HG03558 (cell line): Measurements from ENCODE around the gene TLK2.
"Not testable (repeated sequence)": the region's sequence is repeated elsewhere in the genome, so short reads cannot be mapped to it uniquely, and the experiment has no call there.

Experiments
- ATAC-seq: cut with Tn5 transposase; IDR thresholded peaks from one replicate; pipeline ENCODE4 v1.9.1; 2021; ENCODE audit warnings: moderate number of reproducible peaks; ENCODE audit not compliant: unreplicated experiment; ENCODE audit errors: extremely low read depth

The TLK2 gene

DNA sequence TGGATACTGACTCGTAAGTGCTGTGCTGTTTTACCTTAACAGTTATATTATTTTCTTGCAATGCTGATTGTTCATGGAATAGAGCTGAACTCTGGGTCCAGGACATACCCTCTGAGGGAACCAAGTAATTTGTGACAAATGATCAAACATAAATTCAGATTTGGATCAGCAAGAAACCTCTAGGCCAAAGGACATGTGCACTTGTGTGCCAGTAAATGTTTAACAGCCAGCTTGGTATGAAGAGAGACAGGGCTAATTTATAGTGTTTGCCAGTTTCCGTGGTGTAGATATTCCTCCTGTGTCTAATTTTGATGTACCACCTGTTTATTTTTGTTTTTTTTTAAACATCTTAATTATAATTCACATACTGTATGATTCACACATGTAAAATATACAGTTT, 118.0 kb downstream of the TLK2 start:
- no peak for ATAC-seq

DNA sequence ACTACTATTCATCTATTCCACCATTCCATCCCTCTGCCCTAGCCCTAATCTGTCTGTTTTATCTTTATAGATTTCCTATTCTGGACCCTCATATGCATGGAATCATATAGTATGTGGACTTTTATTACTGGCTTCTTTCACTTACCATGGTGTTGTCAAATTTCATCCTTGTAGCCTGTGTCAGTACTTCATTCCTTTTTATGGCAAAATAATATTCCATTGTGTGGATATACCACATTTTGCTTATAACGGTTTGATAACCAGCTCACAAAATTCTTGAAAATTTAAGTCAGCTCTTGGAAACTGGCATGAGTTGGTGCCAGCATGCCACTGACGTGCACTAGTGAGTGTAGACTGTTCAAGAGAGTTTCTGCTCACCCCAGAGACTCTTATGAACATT, 118.5 kb downstream of the TLK2 start:
- ATAC-seq = no peak

DNA sequence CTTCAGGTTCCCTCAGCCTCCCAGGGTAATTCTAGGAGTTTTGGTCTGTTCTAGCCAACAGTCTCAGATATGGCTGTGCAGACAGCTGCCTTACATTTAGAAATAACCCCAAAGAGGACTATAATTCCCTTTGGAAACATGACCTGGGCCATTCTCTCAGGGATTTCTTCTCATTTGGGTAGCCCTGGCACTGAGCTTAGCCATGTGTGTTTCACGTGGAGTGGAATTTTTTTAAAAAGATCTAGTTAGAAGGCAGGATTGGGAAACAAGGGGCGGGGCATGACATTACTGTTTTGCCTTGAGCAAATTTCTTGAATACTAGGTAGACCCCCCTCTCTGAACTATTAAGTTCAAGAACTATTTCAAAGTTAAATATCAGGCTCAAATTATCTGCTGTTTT, 119.3 kb downstream of the TLK2 start:
- no peak for ATAC-seq

DNA sequence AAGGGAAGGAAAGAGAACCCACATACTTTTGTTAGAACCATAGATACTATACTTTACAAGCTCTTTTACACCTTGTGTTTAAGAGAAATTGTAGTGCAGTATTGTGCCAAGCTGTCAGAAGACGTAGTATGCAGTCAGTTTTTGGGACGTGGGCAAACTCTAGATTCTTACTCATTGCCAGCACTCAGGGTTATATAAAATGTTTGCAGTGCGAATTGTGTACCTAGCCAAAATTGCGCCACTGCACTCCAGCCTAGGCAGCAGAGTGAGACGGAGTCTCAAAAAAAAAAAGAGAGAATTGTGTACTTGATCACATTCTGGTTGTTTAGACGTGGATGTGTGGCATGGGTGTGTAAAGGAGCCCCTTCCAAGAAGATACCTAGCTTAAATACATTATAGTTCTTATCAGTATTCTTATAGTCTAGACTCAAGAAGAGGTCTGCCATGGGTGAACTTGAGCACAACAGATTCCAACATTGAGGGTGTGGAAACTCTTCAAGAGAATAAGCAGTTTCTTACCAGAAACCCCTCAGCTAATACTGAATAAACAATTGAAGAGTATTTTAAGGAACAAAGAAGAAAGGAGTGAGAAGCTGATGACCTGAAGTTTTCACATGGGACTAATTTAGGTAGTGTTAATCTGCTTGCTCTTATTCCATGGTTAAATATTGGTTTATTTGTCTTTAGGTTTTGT, 121.5 kb downstream of the TLK2 start:
- ATAC-seq = no peak

DNA sequence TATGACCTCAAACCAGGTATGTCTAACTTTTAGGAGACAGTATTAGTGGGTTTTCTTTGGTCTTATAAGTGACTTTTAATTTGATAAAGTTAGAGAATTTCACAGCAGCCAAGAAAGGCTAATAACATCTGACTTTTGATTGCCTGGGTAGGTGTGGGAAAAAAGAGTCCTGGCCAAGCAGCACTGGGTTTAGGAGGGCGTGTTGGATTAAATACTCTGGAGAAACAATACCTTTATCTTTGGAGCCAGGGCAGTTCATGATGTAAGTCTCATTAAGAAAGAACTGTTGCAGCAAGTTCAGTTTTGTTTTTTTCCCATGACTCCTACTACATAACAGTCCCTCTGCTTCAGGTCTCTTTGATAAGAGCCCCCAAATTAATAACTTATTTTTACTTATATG, 122.2 kb downstream of the TLK2 start:
- no peak for ATAC-seq

DNA sequence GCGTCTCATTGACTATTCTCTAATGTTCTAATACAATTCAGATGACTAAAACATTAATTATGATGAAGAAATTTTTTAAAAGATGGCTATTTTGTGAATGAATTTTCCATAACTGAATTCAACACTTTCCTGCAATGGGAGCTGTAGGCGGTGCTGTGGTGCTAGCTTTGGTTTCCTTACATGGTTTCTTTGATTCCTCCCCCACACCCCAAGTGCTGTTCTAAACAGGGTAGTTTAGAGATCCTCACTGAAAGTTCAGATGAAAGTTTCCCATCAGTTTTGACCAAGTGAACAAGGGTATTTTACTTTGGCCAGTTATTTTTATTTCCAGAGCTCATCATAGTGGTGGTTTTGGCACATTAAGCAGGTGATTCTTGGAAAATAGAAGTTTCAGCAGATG, 122.8 kb downstream of the TLK2 start:
- no peak for ATAC-seq

DNA sequence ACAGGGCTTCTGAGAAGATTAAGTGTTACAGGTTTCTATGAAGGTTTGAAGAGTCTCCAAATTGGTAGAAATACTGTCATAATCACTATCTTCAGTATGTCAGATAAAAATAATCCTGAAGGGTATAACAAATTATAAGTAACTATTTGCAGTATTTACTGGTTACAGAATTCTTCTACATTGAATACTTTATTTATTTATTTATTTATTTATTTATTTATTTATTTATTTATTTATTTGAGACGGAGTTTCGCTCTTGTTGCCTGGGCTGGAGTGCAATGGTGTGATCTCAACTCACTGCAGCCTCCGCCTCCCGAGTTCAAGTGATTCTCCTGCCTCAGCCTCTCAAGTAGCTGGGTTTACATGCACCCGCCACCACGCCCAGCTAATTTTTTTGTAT, 125.2 kb downstream of the TLK2 start:
- not testable (repeated sequence) for ATAC-seq

DNA sequence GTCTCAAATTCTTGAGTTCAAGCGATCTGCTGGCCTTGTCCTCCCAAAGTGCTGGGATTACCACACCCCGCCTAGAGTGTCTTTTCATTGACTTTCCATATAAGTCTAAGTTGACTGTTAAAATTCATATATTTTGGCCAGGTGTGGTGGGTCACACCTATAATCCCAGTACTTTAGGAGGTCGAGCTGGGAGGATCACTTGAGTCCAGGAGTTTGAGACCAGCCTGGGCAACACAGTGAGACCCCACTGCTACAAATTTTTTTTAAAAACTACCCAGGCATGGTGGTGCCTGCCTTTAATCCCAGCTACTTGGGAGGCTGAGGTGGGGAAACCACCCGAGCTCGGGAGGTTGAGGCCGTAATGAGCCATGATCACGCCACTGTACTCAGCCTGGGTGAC, 127.0 kb downstream of the TLK2 start:
- ATAC-seq = no peak

DNA sequence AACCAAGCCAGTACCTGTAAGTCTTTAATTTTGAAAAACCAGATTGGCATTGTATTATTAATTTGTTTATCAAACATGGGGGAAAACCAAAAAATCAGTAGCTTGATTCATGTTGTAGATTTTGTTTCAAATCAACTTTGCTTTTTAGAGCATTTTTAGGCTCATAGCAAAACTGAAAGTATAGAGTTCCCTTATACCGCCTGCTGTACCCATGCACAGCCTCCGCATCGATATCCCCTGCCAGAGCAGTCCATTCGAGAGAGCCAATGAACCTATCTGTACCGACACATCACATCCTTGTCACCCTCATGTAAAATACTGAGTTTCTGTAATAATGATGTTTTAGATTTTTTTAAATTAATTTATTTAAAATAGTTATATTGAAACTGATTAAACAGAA, 132.7 kb downstream of the TLK2 start:
- peak; percentile 58 for ATAC-seq

DNA sequence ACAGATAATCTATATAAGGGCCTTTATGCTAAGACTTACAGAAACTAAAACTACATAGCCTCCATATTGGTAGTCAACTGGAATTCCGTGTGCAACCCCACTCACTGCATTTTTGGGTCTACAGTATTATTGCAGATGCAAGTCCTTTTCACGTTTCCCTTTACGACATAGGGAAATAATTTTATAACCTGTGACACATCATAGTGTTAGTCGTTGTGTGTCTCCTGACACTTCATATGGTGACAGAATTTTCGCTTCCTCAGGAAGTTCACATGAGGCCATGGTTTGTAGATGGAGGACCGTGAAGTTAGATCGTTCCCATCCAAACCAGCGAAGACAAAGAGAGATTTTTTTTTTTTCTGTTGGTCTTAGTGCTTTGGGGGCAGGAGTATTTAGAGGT, 133.1 kb downstream of the TLK2 start:
- no peak for ATAC-seq

DNA sequence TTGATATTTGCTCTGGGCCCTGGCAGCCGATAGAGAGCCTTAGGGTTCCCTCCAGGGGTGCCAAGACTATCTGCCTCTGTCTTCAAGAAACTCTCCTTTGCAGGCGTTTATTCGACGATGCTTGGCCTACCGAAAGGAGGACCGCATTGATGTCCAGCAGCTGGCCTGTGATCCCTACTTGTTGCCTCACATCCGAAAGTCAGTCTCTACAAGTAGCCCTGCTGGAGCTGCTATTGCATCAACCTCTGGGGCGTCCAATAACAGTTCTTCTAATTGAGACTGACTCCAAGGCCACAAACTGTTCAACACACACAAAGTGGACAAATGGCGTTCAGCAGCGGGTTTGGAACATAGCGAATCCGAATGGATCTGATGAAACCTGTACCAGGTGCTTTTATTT, 133.7 kb downstream of the TLK2 start:
- not testable (repeated sequence) for ATAC-seq

DNA sequence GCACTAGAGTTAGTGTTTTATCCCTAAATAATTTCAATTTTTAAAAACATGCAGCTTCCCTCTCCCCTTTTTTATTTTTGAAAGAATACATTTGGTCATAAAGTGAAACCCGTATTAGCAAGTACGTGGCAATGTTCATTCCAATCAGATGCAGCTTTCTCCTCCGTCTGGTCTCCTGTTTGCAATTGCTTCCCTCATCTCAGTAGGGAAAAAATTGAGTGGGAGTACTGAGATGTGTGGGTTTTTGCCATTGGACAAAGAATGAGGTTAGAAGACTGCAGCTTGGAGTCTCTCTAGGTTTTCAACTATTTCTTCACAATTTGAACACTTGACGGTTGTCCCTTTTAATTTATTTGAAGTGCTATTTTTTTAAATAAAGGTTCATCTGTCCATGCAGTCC, 134.5 kb downstream of the TLK2 start:
- not testable (repeated sequence) for ATAC-seq

DNA sequence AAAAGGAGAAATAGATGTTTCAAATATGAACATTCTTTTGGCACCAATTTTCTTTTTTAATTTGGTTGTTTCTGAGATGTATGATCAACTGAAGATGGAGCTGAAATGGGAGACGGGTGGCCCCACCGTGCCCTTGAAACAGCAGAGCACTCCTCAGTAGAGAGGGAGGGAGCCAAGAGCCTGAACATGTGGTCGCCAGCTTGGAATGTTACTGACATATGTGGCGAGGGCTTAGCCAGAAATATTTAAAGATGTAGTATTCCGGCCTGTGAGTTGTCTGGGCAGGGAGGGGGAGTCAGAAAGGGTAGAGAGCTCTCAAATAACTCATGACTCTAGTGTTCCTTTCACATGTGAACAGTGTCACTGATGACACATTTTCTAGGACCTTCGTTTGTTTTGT, 135.5 kb downstream of the TLK2 start:
- ATAC-seq = no peak

DNA sequence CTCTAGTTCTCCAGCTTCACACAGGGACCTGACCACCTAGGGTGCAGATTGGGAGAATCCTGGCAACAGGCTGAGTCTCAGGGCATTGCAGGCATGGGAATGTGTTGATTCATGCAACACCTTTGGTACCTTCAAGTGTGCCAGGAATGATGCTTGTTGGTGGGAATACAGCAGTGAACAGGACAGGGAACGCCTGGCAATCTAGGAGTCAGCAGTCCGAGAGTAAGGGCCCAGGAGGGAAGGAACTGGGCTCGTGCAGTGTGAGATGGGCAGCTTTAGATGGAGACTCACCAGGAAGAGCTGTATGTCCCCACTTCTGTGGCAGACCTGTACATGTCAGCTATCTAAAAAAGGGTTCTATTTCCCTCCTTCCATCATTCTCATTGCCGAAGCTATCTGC, 136.9 kb downstream of the TLK2 start:
- ATAC-seq = no peak

DNA sequence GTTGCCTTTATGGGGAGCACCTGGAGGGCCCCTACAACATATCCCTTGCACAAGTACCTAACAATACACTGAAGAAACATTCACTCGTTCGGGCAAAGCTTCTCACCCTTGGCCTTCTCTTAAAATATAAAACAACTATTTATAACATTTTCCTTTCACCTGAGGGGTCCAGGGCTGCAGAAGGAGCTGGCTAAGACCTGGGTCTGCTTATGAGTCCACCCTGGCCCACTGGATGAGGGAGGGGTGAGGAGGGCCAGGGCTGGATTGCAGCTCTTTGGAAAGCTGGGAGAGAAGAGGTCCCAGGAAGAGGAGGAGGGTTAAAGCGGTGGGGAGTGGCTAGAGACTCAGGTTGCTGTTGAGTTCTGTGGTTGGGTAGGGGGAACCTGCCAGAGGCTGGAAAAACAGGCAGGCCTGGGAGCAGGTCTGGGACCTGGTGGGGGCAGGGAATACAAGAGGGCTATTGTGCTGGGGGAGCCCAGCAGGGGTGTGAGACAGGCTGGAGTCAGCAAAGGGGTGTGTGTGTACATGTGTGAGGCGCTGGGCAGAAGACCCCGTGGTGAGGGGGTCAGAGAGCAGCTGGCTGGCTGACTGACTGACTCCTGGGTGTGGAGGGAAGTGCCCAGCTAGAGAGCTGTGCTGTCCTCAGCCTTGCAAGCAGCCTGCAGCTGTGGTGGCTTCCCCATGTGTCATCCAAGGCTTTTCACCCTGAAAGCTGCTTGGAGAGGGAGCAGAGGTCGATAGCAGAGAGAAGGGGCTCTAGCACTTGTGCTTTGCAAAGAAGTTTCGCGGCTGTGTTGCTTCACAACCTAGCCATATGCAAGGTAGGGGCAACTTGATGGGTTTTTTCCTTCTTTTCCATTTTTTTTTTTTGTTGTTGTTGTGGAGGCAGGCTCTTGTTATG, 138.6 kb downstream of the TLK2 start:
- no peak for ATAC-seq

DNA sequence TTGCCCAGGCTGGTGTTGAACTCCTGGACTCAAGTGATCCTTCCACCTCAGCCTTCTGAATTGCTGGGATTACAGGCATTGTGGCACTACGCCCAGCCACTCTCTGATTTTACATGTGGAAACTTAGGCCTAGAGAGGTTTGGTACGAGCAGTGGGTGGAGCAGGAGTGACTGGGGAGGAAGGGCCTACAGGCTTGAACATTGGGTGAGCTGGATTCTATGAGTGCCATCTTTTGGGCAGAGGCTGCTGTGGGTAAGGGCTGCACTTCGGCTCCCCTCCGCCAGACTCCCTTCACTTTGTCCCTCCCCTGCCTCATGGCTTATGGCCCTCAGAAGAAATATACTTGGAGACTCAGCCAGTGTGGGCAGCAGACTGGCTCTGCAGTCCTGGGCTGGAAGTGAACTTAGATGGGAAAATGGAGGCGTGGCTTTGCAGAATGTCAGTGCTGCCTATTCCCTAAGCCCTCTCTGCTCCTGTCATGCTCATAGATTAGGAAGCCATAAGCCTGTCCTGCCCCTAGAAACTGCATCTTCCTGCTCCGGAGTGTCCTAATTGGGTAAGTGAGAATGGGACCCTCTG, 139.4 kb downstream of the TLK2 start:
- ATAC-seq = no peak

DNA sequence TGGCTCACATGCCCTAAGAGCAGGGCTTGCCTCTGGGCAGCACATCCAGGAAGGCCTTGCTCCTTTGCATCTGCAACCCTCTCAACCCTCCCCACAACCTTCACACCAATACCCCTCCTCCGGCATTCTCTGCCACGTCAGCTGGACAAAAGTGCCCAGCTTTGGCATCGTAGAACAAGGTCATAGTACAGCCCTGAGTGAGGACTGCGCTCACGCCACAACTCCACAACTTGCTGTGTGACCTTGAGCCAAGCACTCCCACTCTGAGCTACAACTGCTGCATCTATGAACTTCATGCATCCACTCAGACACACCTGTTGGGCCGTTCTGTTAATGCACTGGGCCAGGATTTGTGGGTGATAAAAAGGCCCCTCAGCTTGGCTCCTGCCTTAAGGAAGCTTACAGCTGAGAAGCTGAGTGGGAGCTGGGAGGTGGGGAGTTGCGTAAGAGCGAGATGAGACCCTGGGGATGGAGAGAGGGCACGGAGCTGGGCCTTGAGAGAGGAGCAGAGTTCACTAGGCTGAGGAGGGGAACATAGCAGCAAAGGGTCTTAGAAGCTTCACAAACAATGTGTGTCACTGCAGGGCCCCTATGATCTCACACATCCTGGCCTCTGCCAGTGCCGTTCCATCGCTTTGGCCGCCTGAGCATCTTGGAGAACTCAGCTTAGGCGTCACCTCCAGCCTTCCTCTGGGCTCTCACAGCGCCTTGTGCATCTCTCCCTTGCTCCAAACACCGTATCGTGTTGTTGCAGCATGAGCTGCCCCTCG, 140.2 kb downstream of the TLK2 start:
- no peak for ATAC-seq

DNA sequence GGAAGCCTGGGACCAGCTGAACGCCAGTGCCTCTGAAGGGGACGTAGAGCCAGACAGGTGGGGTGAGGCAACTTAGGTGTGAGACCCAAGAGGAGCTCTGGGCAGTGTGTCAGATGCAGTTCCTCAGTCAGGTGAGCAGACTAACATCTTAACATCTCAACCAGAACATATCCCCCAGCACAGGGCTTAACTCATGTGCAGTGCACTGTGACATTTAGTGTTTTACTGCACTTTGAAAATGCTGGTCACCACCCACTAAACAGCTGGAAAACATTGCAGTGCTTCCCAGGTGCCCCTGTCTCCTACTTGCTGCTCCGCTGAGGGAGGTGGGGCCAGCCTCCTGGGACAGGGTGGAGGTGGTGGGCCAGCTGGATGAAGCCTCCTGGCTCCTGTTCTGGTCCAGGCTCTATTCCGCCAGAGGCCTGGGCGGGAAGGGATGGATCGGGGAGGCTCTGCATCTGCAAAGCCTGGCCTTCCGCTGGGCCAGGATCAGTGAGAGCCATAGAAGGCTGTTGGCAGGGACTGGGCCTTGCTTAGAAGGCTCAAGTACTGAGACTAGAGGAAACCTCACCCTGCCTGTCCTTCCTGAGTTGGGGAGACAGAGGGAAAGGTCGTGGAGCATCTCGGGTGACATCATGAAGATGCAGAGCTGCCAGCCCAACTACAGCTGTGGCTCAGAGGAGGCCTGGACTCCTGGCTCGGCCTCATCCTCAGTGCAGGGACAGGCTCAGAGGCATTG, 141.0 kb downstream of the TLK2 start:
- ATAC-seq = no peak

DNA sequence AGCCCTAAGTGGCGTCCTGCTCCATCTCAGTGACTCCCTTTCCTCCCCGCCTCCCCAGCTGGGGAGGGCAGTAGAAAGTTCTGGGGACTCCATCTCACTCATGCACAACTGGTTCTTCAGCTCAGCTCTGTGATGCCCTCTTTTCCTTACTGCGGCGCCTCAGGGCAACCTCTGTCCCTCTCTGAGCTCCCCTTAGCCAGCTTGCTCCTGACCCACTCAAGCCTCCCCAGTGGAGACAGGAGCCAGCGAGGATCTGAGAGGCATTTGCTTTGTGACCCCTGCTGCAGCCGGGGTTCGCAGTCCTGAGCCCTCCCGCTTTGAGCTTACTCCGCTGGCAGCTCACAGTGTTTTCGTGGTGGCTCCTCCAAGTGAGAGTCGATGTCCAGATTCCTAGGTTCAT, 142.6 kb downstream of the TLK2 start:
- no peak for ATAC-seq
